Right ventricle myocardium superior (tissue), 1 donor: ENCODE measurements around the gene SCIMP. TPM values are rescaled to one million over a fixed set of nuclear protein-coding genes. Genes with fewer than 3 reads are reported as not detected.

Experiments
- ATAC-seq: fragments of 200-7000 bp; cut with Tn5 transposase; one replicate; pipeline ENCODE4 v1.9.1; 2020; ENCODE audit warnings: mild to moderate bottlenecking; ENCODE audit not compliant: poor library complexity
- DNase-seq: peaks from one replicate; pipeline ENCODE4 v3.0.0-alpha.2; 2020
- intact Hi-C: fragments of 100-400 bp; cut with DNase I; formaldehyde crosslinking; loops from one replicate; pipeline ENCODE4 v1.11.2; 2022
- long read RNA-seq: library from polyadenylated mRNA; unstranded; transcript quantifications from one replicate; pipeline ENCODE4 v2.0.0, GENCODE V29; 2021
- total RNA-seq: library from RNA; stranded (reverse); fragmentation: NEBNext Ultra II Directional; extraction: Animal tissue kit (Norgen Biotek cat#: 25700); gene quantifications from one replicate; pipeline ENCODE4 v1.2.1, GENCODE V29; 2021
- donor health status: DM: no; HTN: yes; CAD: no; lungs with severe emphysema.

Gene SCIMP
- 1.00 TPM for total RNA-seq
- long read RNA-seq, partial matches to known transcripts = 1 of 2 reads
- long read RNA-seq, other reads (novel, unspliced or antisense) = 0 of 2 reads

DNA sequence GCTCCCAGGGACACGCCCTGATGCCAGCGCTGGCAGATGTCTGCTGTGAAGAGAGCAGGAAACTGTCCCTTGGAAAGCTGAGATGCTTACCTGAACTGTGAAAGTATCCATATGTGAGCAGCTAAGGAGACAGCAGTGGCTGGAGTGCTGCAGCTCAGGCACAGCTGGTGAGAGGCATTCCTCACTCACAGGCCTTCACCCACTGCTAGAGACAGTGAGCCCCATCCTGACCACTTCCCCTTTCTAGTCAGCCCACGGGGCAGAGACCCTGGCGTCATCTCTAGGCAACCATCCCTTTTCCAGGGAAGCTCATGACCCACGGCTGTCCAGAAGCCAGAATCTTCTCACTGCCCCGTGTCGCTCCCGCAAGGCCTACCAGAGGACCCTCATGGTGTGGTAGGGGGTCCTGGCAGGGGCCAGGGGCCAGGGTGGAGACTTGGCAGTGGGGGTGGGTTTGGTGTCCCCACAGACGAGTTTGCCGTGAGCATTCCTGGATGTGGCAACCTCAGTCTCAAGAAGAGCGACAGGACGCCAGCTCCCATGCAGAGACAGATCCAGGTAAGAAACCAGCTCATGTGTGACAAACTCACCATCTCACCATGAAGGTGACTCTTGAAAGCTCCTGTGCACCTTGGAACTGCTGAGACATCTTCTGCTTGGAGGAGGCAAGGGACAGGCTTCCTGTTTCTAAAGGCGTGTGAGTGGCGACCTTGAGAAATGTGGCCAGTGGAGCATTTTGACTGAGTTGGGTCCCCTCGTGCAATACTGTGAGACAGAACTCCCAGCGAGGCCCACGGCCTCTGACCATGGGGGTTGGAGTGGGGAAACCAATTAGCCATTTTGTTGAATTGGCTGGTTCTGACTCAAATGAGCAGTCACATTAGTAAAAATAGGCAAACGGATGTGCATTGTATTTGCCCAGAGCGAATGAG, at the start of gene SCIMP:
SCIMP (minus strand) TSS at position 216 of the 932 bp plus-strand sequence; CDS start at position 111, 105 bp downstream.
- intact Hi-C loops = no loop called here
- DNase-seq = no peak
- ATAC-seq = peak; percentile 45

DNA sequence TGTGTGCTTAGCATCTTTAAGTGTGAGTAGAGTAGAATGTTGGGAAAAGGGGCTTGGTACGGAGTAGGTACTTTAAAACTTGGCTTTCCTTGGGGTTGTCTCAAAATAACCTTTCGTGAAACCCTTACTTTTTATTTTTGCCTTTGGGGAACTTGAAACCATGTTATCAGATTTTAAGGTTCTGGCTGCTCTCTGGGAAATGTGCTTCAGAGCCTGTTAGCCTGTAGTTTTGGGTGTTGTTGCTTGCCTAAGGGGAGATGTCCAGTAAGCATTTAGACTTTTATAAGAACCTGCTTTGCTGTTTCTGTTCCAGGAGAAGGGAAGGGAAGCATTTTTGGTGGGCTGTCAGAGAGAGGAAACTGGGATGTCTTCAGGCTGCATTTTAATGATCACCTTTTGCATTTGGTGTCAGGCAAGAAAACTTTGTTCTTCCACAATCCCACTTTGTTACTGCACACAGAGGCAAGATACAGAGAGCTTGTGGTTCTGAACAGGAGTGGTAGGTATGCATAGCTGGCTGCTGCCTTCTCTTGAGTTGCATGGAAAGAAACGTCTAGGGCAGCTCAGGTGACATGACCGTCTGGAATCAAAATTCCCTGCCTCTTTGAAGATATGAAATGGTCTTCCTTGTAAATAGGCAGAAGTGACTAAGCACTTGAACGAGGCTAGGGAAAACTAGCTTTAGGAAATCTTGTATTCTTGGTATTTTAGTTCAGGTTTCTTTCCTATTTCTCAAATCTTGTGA, 49.1 kb upstream of the SCIMP start:
- ATAC-seq (no peak), DNase-seq (no peak)
- intact Hi-C loops = no loop called here

DNA sequence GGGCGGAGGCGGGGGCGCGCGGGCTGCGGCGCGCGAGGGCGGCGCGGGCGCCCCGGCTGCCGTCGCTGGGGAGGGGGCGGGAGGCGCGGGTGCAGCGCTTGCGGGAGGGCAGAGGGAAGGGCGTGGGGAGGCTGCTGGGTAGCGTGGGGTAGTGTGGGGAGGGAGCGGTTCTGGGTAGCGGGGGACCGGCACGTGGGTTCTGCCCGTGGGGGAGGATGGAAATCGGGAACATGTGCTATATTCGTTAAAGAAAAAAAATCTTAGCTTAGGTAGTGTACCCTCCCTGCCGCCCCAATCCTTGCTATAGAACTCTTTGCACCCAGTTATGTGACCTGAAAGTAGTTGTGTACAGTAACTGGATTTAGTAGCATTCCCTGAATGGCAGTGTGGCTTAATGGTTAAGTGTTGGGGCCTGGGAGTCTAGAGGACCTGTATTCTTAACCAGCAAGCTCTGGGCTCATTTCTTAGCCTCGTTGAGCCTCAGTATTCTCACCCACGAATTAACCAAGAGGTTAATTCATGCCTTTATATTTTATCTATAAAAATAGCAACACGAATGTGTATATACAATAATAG, 48.1 kb upstream of the SCIMP start:
- DNase-seq (peak; percentile 46), ATAC-seq (no peak)
- intact Hi-C loops = no loop called here

DNA sequence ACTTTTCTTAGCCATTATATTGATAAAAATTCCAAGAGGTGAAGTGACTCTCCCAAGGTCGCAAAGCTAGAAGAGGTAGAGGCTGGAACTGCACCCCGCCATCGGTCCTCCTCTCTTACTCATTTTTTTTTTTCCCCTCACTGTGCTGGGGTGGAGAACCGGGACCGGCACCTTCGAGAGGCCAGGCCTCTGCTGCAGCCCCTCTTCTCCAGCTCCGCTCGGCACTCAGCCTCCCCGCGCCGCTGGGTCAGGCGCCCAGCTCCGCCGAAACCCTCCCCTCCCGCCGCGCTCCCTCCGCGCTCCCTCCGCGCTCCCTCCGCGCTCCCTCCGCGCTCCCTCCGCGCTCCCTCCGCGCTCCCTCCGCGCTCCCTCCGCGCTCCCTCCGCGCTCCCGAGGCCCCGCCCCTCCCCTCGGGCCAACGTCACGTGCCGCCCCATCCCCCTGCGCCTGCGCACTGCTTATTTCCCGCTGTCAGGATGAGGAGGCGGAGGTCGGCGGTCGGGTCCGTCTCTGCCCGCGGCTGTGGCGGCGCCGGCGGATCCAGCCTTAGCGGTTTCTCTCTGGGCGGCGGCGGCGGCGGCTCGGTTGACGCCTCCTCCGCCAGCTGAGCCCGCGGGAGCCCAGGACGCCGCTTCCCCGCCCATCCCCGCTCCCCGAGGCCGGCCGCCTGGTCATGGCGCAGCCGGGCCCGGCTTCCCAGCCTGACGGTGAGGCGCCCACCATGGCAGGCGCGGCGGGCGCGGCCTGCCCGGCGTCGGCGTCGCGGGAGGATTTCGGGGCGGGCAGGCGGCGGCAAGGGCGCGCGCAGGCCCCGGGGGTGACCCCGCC, 47.4 kb upstream of the SCIMP start, which contains the start of gene RABEP1:
RABEP1 (plus strand) TSS at position 471 of the 828 bp plus-strand sequence; CDS start at position 674, 203 bp downstream.
- ATAC-seq = peak; percentile 98
- peak; percentile 94 for DNase-seq
- intact Hi-C loops = no loop called here

DNA sequence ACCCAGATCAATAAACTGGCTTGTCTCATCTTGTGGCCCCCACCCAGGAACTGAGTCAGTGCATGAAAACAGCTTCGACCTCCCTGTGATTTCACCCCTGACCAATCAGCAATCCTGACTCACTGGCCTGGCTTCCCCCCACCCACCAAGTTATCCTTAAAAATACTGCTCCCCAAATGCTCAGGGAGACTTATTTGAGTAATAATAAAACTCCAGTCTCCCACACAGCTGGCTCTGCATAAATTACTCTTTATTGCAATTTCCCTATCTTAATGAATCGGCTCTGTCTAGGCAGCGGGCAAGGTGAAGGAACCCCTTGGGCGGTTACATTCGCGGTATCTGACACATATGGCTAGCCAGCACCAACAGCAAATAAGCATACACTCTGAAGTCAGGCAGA, 37.7 kb upstream of the SCIMP start:
- intact Hi-C loops = no loop called here
- no peak for ATAC-seq
- DNase-seq = no peak

DNA sequence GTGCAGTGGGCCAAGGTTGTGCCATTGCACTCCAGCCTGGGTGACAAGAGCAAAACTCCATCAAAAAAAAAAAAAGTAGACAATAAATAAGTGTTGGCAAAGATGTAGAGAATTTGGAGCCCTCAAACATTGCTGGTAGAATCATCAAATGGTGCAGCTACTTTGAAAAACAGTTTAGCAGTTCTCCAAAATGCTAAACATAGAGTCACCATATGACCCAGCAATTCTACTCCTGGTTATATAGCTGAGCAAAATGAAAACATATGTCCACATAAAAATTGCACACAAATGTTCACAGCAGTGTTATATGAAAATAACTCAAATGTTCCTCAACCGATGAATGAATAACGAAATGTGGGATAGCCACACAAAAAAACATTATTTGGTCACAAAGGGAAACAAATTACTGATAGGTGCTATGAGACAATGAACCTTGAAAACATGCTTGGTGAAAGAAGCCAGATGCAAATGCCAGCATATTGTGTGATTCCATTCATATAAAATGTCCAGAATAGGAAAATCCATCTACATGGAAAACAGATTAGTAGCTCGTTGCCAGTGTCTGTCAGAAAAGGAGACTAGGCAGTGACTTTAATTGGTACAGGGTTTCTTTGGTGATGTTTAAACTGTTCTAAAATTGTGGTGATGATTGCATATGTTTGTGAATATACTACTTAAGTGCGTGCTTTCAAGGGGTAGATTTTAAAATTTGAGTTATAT, 34.7 kb upstream of the SCIMP start:
- ATAC-seq (no peak), DNase-seq (no peak)
- intact Hi-C loops = no loop called here

DNA sequence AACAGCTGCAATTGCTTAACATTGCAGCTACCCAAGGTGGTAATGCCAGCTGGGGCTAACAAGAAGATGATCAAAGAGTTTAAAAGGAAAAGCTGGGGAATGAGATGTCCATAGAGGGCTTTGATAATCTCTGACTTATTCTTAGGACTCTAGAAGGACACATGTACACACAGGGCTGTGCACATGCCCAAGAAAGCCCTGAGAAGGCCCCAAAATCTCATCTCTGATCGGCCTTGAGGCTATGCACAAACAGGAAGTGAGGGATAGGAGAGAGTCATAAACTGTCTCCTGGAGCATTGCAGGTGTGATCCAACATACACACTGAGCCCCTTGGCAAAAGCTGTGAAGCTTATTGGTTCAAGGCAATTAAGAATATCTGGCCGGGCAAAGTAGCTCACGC, 30.2 kb upstream of the SCIMP start:
- no peak for ATAC-seq
- no peak for DNase-seq
- intact Hi-C loops = no loop called here

DNA sequence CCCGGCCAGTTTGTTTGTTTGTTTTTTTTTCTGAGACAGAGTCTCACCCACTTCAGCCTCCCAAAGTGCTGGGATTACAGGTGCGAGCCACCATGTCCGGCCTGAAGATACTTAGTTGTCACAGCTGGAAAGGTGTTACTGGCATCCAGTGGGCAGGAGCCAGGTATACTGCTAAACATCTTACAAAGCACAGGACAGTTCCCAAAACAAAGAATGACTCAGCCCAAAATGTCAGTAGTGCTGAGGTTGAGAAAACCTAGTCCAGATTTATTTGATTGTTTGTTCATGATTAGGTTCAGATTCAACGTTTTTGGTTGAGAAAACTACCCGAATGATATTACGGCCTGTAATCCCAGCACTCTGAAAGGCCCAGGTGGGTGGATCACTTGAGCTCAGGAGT, 28.8 kb upstream of the SCIMP start:
- ATAC-seq (no peak), DNase-seq (no peak)
- intact Hi-C loops = no loop called here

DNA sequence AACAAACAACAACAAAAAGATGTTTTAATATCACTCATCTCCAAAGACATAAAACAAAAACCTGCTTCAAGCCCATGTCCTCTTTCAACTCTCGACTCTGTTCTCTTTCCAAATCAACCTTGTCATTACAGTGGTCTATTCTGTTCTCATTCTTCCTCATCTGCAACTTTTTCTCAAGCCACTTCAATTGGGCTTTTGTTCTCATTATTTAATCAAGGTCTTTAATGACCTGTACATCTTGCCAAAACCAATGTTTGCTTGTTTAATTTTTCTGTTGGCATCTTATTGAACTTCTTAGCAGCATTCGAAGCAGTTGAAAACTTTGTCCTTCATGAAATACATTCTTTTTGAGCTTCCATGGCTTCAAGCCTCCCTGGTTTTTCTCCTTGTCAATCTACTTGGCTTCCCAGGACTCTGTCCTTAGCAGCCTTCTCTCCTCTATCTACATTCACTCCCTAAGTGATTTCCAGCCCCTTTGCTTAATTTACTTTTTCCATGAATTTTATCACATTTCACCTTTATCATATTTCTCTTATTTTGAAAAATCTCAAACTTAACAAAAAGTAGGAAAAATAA, 27.8 kb upstream of the SCIMP start:
- intact Hi-C loops = no loop called here
- ATAC-seq = no peak
- DNase-seq = no peak

DNA sequence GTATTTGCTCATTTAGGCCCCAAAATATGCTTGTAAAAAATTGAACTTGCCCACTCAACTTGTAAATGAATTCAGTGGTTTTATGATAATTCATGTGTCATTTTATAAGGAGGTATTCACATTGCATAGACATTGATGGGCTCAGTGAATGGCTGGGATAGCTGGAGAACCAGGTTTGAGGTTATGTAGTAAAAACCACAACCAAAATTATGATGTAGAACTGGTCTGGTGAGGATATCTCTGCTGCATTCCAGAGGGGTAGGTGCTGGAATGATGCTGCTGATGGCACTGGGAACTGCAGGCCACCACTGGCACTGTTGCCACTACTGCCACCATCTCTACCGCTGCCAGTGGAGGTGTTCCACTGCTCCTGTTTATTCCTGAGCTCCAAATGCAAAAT, 25.9 kb upstream of the SCIMP start:
- intact Hi-C loops = no loop called here
- ATAC-seq = no peak
- no peak for DNase-seq

DNA sequence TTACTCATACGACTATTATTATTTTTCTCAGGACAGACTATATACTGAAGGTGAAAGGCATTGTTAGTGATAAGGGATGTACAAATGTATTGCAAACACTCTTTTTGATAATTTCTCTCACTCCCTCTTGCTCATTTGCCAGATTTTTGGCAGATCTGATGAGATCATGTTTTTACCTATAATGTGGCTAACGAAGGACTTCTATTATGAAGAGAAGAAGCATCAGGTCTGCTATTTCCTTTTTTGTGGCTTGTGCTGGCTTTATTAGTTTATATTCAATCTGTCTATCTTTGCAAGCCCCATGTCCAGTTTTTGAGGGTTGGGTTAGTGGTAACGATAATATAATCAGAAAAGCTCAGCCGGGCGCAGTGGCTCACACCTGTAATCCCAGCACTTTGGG, 22.5 kb upstream of the SCIMP start:
- intact Hi-C loops = no loop called here
- ATAC-seq (no peak), DNase-seq (no peak)

DNA sequence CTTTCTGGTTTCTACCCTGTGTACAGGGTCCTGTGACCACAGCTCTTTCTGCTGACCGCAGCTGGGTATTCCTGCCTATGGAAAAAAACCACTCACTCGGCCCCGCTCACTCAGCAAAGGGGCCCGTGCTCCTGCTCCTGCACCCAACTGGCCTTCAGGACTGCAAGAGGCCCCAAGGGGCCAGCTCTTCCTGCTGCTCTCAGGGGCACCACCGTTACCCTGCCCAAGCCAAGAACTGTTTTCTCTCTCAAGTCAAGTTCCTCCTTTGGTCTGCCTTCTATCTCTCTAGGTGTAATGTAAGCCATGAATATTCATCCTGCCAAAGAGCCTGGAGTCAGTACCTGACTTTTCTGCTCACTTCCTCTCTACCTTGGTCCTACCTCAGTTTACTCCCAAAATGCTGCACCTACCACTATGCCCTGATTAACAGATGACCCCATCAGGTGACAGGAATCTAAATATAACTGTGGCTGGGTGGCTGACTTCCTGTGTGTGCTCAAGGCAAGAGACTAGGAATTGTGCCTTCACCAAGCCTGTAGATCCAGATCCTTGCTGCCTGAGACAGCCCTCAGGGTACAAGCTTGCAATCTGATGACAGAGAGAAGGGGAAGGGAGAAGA, 20.4 kb upstream of the SCIMP start:
- ATAC-seq (no peak), DNase-seq (no peak)
- intact Hi-C loops = no loop called here

DNA sequence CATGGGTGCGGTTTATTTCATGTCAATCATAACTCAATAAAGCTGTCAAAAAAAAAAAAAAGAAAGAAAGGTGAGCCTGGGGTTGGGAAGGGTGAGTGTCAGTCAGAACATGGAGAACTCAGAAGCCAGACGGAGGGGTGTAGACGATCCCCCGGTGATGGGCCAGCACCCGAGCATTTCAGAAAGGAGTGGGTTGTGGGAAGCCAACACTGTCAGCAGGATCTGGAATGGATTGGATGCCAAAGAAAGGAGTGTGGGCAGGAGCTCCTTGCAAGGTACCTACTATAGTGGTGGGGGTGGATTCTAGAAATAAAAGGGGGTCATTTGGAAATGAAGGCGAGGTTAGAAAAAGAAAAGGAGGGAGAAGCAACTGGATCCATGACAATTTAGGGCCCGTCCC, 19.8 kb upstream of the SCIMP start:
- intact Hi-C loops = no loop called here
- DNase-seq = no peak
- no peak for ATAC-seq

DNA sequence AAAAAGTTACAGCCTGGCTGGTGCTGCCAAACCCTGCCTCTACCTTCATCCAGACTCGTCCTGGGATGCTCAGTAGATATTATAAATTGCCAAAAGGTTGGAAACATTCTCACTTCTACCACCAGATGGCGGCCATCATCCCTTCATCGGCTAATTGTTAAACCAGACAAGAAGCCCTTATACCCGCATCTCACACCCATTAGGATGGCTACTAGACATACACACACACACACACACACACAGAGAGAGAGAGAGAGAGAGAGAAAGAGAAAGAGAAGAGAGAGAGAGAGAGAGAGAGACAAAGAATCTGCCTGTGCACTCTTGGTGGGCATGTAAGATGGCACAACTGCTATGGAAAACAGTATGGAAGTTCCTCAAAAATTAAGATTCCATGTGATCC, 15.0 kb upstream of the SCIMP start:
- intact Hi-C loops = no loop called here
- ATAC-seq = peak; percentile 85
- no peak for DNase-seq

DNA sequence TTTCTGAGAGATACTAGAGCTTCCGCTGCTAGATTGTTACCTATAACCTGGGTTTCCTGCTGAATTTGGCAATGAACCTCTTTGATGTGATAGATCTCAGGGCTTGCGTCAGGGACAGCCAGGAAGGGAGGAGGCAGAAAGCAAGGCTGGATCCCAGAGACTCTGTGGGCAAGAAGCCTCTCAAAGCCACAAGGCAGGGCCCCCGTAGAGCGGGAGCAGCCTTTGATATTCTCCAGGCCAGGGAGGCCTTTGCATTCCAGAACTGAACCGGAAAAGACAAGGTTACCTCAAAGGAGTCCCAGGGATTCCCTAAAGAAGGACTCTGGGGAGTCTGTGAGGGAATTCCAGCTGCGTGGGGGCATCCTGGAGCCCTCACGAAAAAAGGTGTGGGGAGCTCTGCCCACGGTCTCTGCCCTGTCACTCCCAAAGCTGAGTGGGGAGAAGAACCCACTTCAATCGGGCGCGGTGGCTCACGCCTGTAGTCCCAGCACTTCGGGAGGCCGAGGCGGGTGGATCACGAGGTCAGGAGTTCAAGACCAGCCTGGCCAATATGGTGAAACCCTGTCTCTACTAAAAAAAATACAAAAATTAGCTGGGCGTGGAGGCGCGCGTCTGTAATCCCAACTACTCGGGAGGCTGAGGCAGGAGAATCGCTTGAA, 14.3 kb upstream of the SCIMP start:
- intact Hi-C loops = no loop called here
- ATAC-seq = no peak
- DNase-seq = no peak

DNA sequence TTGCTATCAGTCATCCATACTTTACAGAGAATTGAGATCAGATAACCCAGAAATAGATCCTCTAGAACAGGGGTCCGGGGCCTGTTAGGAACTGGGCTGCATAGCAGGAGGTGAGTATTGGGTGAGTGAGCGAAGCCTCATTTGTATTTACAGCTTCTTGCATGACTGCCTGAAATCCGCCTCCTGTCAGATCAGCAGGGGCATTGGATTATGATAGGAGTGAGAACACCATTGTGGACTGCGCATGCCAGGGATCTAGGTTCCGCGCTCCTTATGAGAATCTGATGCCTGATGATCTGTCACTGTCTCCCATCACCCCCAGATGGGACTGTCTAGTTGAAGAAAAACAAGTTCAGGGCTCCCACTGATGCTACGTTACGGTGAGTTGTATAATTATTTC, 13.0 kb upstream of the SCIMP start:
- intact Hi-C loops = no loop called here
- ATAC-seq (no peak), DNase-seq (no peak)
